ENCODE measurements around the gene RECK.

DNA sequence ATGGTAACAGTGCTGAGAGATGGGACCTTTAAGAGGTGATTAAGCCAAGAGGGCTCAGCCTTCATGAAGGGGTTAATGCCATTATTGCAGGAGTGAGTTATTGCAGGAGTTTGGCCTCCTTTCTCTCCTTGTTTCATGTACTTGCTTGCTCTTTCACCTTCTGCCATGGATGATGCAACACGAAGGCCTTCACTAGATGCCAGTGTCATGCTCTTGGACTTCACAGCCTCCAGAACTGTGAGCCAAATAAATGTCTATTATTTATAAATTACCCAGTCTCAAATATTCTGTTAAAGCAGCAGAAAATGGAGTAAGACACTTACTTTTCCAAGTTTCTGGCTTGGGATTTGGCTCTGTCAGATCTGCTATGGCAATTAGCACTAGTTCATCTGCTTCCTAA is 38.4 kb upstream of the RECK start:
- TF ChIP-seq POLR2A (IDR thresholded peaks at IDR 0.05; ENCODE audit: low read length) (no peak), GATA1 (IDR thresholded peaks at IDR 0.05; ENCODE audit: low read depth, low read length) (no peak)
